Trophoblast cell (in vitro differentiated cells and primary cell): ENCODE data around the gene PAX9.

Experiments
- DNase-seq, 2 donors: peaks; one replicate each; pipeline ENCODE4 v3.0.0-alpha.2; 2016
- H2AFZ ChIP-seq: 2 replicates; pipeline ENCODE4 v1.6.1; 2013; ENCODE audit warnings: low read length, moderate library complexity, mild to moderate bottlenecking; ENCODE audit not compliant: insufficient read depth, poor library complexity
- H2AK5ac ChIP-seq: 2 replicates; pipeline ENCODE4 v1.6.1; 2013; ENCODE audit warnings: mild to moderate bottlenecking, low read length
- H2BK120ac ChIP-seq: 2 replicates; pipeline ENCODE4 v1.6.1; 2013; ENCODE audit warnings: low read length, mild to moderate bottlenecking, moderate library complexity; ENCODE audit not compliant: insufficient read depth, poor library complexity
- H2BK12ac ChIP-seq: 2 replicates; pipeline ENCODE4 v1.6.1; 2013; ENCODE audit warnings: mild to moderate bottlenecking, low read length, moderate library complexity
- H2BK5ac ChIP-seq: 2 replicates; pipeline ENCODE4 v1.6.1; 2013; ENCODE audit warnings: low read length, low read depth, moderate library complexity, mild to moderate bottlenecking; ENCODE audit not compliant: poor library complexity
- H3K14ac ChIP-seq: 2 replicates; pipeline ENCODE4 v1.6.1; 2013; ENCODE audit warnings: mild to moderate bottlenecking, low read length
- H3K18ac ChIP-seq: 2 replicates; pipeline ENCODE4 v1.6.1; 2013; ENCODE audit warnings: mild to moderate bottlenecking, low read length
- H3K23ac ChIP-seq: 2 replicates; pipeline ENCODE4 v1.6.1; 2013; ENCODE audit warnings: low read length
- H3K27ac ChIP-seq: 2 replicates; pipeline ENCODE4 v1.5.1; 2013; ENCODE audit warnings: low read depth, mild to moderate bottlenecking, inconsistent platforms, low read length, moderate library complexity
- H3K27me3 ChIP-seq: 2 replicates; pipeline ENCODE4 v1.6.1; 2013; ENCODE audit warnings: inconsistent platforms, mild to moderate bottlenecking, low read length, moderate library complexity; ENCODE audit not compliant: insufficient read depth
- H3K36me3 ChIP-seq, 2 experiments: 1 replicate in 1 of 2; 2 replicates in 1 of 2; pipeline ENCODE4 v1.6.1; 2013; ENCODE audit warnings: low read length in 2 of 2, mild to moderate bottlenecking in 2 of 2, moderate library complexity in 1 of 2; ENCODE audit not compliant: insufficient read depth in 2 of 2, control insufficient read depth in 1 of 2
- H3K4ac ChIP-seq: 2 replicates; pipeline ENCODE4 v1.6.1; 2013; ENCODE audit warnings: low read depth, mild to moderate bottlenecking, low read length, moderate library complexity
- H3K4me1 ChIP-seq, 2 experiments: 1 replicate in 1 of 2; 2 replicates in 1 of 2; pipeline ENCODE4 v1.6.1; 2013; ENCODE audit warnings: low read length in 2 of 2, mild to moderate bottlenecking in 2 of 2, moderate library complexity in 1 of 2; ENCODE audit not compliant: insufficient read depth in 2 of 2, control insufficient read depth in 1 of 2
- H3K4me2 ChIP-seq: 2 replicates; pipeline ENCODE4 v1.6.1; 2013; ENCODE audit warnings: inconsistent platforms, mild to moderate bottlenecking, low read length, moderate library complexity
- H3K4me3 ChIP-seq: 2 replicates; pipeline ENCODE4 v1.5.1; 2013; ENCODE audit warnings: mild to moderate bottlenecking, low read depth, low read length, inconsistent platforms
- H3K79me1 ChIP-seq: one replicate; pipeline ENCODE4 v1.6.1; 2013; ENCODE audit warnings: low read length
- H3K79me2 ChIP-seq: 2 replicates; pipeline ENCODE4 v1.6.1; 2013; ENCODE audit warnings: low read length, mild to moderate bottlenecking; ENCODE audit not compliant: control insufficient read depth, insufficient read depth, poor library complexity
- H3K9ac ChIP-seq: 2 replicates; pipeline ENCODE4 v1.6.1; 2013; ENCODE audit warnings: mild to moderate bottlenecking, low read length
- H3K9me3 ChIP-seq: 2 replicates; pipeline ENCODE4 v1.6.1; 2013; ENCODE audit warnings: low read depth, mild to moderate bottlenecking, control low read depth, inconsistent platforms, low read length; ENCODE audit not compliant: insufficient read depth
- H4K12ac ChIP-seq: 2 replicates; pipeline ENCODE4 v1.6.1; 2013; ENCODE audit warnings: low read depth, mild to moderate bottlenecking, low read length, moderate library complexity
- H4K8ac ChIP-seq: 2 replicates; pipeline ENCODE4 v1.6.1; 2013; ENCODE audit warnings: low read depth, mild to moderate bottlenecking, low read length, moderate library complexity
- H4K91ac ChIP-seq: one replicate; pipeline ENCODE4 v1.6.1; 2013; ENCODE audit warnings: low read depth, mild to moderate bottlenecking, low read length, moderate library complexity
- WGBS: extraction: QIAGEN DNeasy Blood & Tissue Kit; methylation state at CpG from one replicate; pipeline ENCODE4 v1.1.7; 2013; ENCODE audit warnings: missing lambda C conversion rate; ENCODE audit not compliant: insufficient read length, insufficient coverage; ENCODE audit errors: extremely low coverage; 5-methylcytosine and 5-hydroxymethylcytosine counted together

Gene PAX9

GRCh38 chr14:36716614-36717184, 55.0 kb downstream of the PAX9 start:
- Histone ChIP-seq H3K79me1 (no peaks in the 10 kb centered on the region), H3K79me2 (no peaks in the 10 kb centered on the region), H3K27me3 (no peaks in the 10 kb centered on the region), H3K9ac (no peak overlapping the region), H3K36me3 (no peaks in the 10 kb centered on the region), H4K12ac (no peak overlapping the region), H3K23ac (no peak overlapping the region), H2AFZ (no peak overlapping the region), H3K4me1 (no peaks in the 10 kb centered on the region), H4K91ac (no peak overlapping the region), H3K27ac (no peak overlapping the region), H3K18ac (no peak overlapping the region), H2BK12ac (no peak overlapping the region), H2BK120ac (no peak overlapping the region), H3K14ac (no peak overlapping the region), H3K4ac (no peak overlapping the region), H3K4me2 (no peak overlapping the region), H2BK5ac (no peak overlapping the region), H3K9me3 (peaks cover 2% of the 10 kb centered on the region), H4K8ac (no peak overlapping the region), H2AK5ac (no peak overlapping the region), H3K4me3 (no peak overlapping the region)
- no peak for DNase-seq
- WGBS: no CpG with 5 or more reads among the region's 7 CpGs

GRCh38 chr14:36717363-36717762, 55.7 kb downstream of the PAX9 start:
- H2BK12ac ChIP-seq: no peak overlapping the region
- H3K79me2 ChIP-seq: no peaks in the 10 kb centered on the region
- H3K27me3 ChIP-seq: no peaks in the 10 kb centered on the region
- no peak overlapping the region for H2BK120ac ChIP-seq
- H3K18ac ChIP-seq: no peak overlapping the region
- H3K27ac ChIP-seq: no peak overlapping the region
- no peak overlapping the region for H2AK5ac ChIP-seq
- H3K9ac ChIP-seq: no peak overlapping the region
- H3K79me1 ChIP-seq: no peaks in the 10 kb centered on the region
- no peak overlapping the region for H4K91ac ChIP-seq
- H3K23ac ChIP-seq: no peak overlapping the region
- no peak for DNase-seq
- H3K14ac ChIP-seq: no peak overlapping the region
- H3K4ac ChIP-seq: no peak overlapping the region
- no peak overlapping the region for H4K8ac ChIP-seq
- H3K4me2 ChIP-seq: no peak overlapping the region
- no peak overlapping the region for H2AFZ ChIP-seq
- WGBS: no CpG with 5 or more reads among the region's 5 CpGs
- peaks cover 2% of the 10 kb centered on the region for H3K9me3 ChIP-seq
- no peak overlapping the region for H4K12ac ChIP-seq
- no peaks in the 10 kb centered on the region for H3K4me1 ChIP-seq
- no peak overlapping the region for H3K4me3 ChIP-seq
- H3K36me3 ChIP-seq: no peaks in the 10 kb centered on the region
- no peak overlapping the region for H2BK5ac ChIP-seq

- Histone ChIP-seq H3K18ac (no peak overlapping the region), H3K23ac (no peak overlapping the region), H4K12ac (no peak overlapping the region), H2AFZ (no peak overlapping the region), H3K27ac (no peak overlapping the region), H2AK5ac (no peak overlapping the region), H3K9ac (no peak overlapping the region), H3K4me1 (no peaks in the 10 kb centered on the region), H3K14ac (no peak overlapping the region), H2BK120ac (no peak overlapping the region), H3K27me3 (no peaks in the 10 kb centered on the region), H3K36me3 (no peaks in the 10 kb centered on the region), H2BK12ac (no peak overlapping the region), H3K9me3 (peaks cover 2% of the 10 kb centered on the region), H3K79me1 (no peaks in the 10 kb centered on the region), H4K8ac (no peak overlapping the region), H3K79me2 (no peaks in the 10 kb centered on the region), H3K4me2 (no peak overlapping the region), H3K4ac (no peak overlapping the region), H4K91ac (no peak overlapping the region), H3K4me3 (no peak overlapping the region), H2BK5ac (no peak overlapping the region)
- no CpG with 5 or more reads among the region's 1 CpG for WGBS
- no peak for DNase-seq
Observed at GRCh38 chr14:36718216-36718615, 56.6 kb downstream of the PAX9 start.

GRCh38 chr14:36719823-36720222, 58.2 kb downstream of the PAX9 start:
- Histone ChIP-seq H2BK120ac (no peak overlapping the region), H3K27ac (no peak overlapping the region), H3K18ac (no peak overlapping the region), H3K9me3 (peaks cover 2% of the 10 kb centered on the region), H3K4me3 (no peak overlapping the region), H4K12ac (no peak overlapping the region), H3K4me2 (no peak overlapping the region), H3K14ac (no peak overlapping the region), H3K9ac (no peak overlapping the region), H4K91ac (no peak overlapping the region), H3K23ac (no peak overlapping the region), H3K27me3 (no peaks in the 10 kb centered on the region), H3K4me1 (peaks cover 4 to 5% of the 10 kb centered on the region in 2 experiments), H2AK5ac (no peak overlapping the region), H4K8ac (no peak overlapping the region), H2BK5ac (no peak overlapping the region), H3K36me3 (no peaks in the 10 kb centered on the region), H3K4ac (no peak overlapping the region), H3K79me2 (no peaks in the 10 kb centered on the region), H2AFZ (no peak overlapping the region), H3K79me1 (no peaks in the 10 kb centered on the region), H2BK12ac (no peak overlapping the region)
- DNase-seq: no peak
- no CpG with 5 or more reads among the region's 7 CpGs for WGBS
